GM12801 (cell line): ENCODE measurements around the gene AMIGO2.

ENCODE experiments used
- CTCF ChIP-seq: IDR thresholded peaks from one replicate; pipeline ENCODE4 v1.5.1; 2011; ENCODE audit warnings: control low read depth; ENCODE audit not compliant: insufficient read length; ENCODE audit errors: extremely low read depth

The AMIGO2 gene

GRCh38 chr12:47068539-47068938 lies 11.2 kb downstream of the AMIGO2 start:
- no peak for TF ChIP-seq CTCF

DNA sequence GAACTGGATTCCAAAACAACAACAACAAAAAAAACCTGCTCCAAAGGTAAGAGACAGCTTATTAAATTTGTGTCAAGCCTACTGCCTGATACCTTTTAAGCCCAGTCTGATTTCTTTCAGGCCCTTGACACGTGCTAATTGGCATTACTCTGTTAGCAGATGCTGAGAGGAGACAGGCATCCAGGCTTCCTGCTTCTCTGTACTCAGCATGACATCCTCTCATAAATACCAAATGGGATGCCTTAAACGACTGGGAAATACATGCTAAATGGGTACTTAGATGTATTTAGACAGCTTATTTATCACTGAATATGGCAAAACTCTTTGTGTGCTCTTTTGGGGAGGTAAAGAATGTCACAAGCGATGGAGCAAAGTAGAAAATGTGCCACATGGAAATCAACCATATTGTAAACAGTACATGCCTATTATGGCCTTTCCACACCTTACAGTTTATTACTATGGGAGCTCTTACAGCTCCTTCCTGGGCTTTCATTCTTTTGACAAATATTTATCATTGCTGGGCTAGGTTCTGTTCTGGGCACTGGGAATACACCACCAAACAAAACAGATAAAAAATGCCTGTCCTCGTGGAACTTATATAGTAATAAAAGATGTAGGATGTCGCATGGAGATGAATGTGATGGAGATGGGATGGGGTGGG lies 11.9 kb downstream of the AMIGO2 start:
- TF ChIP-seq CTCF = no peak

- no peak for TF ChIP-seq CTCF
Measured at GRCh38 chr12:47067176-47067575, 12.6 kb downstream of the AMIGO2 start.

DNA sequence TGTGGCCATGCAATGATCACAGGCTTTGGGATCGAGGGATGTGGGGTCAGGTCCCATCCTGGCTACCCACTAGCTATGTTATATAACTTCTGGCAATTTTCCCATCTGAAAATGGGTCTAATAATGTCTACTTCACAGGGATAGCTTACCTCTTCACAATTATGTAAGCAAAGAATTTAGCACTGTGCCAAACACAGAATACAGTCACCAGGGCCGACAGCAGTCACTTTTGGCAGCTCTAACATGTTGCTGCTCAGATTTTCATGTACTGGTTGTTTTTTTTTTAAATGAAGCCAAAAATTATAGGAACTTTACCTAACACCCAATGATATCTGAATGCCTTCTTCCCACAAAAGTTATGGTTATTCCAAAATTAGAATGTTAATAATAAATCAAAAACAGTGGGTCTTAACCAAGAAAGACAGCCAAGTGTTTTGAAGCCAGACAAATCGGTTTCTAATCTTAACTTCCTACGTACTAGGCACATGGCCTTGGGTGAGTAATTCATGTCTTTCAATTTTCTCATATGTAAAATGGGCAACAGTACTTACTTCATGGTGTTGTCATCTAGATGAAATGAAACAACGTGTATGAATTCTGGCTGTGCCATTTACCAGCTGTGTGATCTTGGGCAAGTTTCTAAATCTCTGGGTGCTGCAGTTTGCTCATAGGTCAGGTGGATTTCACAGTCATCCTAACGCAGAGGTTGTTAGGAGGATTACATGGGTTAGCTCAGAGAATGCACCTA lies 13.3 kb downstream of the AMIGO2 start:
- no peak for TF ChIP-seq CTCF

- no peak for TF ChIP-seq CTCF
Measured at GRCh38 chr12:47065546-47065945, 14.2 kb downstream of the AMIGO2 start.

DNA sequence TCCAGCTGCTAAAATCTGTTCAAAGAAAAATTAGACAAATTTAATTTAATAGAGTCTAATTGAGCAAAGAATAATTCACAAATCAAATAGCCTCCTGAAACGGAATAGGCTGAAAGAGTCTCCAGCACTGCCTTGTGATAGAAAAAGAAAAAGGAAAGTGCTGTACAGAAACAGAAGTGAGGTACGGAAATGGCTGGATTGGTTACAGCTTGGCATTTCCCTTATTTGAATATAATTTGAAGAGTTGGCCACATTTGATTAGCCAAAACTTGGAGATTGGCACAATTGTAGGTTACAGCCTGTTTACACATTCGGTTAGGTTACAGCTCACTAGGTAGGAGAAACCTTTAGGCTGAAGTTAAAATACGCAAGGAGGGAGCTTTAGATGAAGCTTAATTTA lies 25.1 kb downstream of the AMIGO2 start:
- no peak for TF ChIP-seq CTCF

- TF ChIP-seq CTCF = no peak
Measured at GRCh38 chr12:47053961-47054360, 25.8 kb downstream of the AMIGO2 start.
